HL-60/S4 treated with phorbol 12-myristate 13-acetate at 8.2 ng/mL for 4 days and 3 days (cell line): ENCODE measurements around the gene ZC3H7A.
"Not testable (repeated sequence)": the region's sequence is repeated elsewhere in the genome, so short reads cannot be mapped to it uniquely, and the experiment has no call there.

Experiments used
- in situ Hi-C: fragments of 300-500 bp; cut with MboI; formaldehyde crosslinking; loops from 2 replicates; pipeline ENCODE4 v1.15.0; 2022; ENCODE audit warnings: low sequenced_read_pairs

Gene ZC3H7A, protein sequence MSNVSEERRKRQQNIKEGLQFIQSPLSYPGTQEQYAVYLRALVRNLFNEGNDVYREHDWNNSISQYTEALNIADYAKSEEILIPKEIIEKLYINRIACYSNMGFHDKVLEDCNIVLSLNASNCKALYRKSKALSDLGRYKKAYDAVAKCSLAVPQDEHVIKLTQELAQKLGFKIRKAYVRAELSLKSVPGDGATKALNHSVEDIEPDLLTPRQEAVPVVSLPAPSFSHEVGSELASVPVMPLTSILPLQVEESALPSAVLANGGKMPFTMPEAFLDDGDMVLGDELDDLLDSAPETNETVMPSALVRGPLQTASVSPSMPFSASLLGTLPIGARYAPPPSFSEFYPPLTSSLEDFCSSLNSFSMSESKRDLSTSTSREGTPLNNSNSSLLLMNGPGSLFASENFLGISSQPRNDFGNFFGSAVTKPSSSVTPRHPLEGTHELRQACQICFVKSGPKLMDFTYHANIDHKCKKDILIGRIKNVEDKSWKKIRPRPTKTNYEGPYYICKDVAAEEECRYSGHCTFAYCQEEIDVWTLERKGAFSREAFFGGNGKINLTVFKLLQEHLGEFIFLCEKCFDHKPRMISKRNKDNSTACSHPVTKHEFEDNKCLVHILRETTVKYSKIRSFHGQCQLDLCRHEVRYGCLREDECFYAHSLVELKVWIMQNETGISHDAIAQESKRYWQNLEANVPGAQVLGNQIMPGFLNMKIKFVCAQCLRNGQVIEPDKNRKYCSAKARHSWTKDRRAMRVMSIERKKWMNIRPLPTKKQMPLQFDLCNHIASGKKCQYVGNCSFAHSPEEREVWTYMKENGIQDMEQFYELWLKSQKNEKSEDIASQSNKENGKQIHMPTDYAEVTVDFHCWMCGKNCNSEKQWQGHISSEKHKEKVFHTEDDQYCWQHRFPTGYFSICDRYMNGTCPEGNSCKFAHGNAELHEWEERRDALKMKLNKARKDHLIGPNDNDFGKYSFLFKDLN

DNA sequence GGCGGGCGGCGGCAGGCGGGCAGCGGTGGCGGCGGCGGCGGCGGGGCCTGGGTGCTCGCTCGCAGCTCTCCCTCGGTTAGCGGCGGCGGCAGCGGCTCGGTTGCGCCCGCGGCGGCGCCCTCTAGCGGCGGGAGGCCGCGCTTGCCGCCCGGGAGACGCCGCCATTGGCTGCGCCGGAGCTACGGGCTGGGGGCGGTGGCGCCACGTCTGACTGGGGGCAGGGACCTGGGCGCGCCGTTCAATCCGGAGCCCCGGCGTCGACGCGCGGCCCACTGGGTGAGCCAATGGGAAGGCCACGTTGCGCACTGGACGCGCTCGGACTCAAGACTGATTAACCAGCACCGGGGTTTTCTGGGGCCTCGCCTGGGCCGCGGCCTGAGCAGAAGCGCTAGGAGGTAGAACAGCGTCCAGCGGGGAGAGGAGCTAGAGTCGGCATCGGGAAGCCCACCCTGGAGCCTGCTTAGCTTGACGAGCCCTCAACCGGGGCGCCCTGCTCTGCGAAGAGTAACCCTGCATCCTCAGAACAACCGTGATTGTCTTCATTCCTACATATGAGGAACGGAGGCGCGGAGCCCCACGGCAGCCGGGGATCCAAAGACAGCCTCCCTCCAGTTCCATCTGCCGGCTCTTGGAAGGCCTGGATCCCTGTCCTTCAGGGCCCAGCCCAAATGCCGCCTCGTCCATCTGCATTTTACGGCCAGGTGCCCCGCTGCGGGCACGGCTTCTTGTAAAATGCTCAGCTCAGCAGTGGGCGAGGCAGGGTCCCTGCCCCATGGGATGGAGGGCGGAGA lies at the start of gene ZC3H7A:
Gene ZC3H7A (minus strand): TSS at position 93 of the 791 bp plus-strand sequence. CDS start 14,904 bp downstream, outside the sequence.
- in situ Hi-C loops = no loop called here

GRCh38 chr16:11844499-11844898 lies 47.4 kb upstream of the ZC3H7A start:
- in situ Hi-C loops = no loop called here

DNA sequence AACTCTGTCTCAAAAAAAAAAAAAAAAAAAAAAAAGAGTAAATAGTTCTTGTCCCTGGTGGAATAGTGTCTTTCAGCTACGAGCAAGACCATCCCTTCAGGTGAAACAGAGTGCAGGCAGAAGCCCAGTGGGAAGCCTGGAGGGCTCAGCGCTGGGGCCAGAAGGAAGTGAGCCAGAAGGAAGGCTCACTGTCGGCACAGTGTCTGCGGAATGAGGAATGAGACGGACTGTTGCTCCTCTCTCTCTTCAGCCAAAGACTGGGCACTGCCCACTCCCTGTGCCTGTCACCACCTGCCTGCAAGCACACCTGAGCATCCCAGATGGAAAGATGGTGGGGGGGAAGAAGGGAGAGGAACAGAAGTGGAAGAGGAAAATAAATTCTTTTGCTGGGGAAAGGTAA lies 46.8 kb upstream of the ZC3H7A start:
- in situ Hi-C loops = no loop called here

DNA sequence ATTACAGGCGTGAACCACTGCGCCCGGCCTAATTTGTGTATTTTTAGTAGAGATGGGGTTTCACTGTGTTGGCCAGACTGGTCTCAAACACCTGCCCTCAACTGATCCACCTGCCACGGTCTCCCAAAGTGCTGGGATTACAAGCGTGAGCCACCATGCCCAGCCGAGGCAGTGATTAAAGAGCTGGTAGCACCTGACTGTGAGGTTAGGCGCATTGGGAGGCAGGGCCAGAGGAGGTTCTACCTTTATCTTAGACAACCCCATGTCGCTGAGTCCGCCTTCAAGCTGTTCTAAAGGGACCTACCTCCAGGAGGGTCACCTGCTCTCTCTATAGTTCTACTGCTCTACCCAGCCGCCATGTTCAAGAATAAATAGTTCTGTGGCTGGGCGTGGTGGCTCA lies 46.1 kb upstream of the ZC3H7A start:
- in situ Hi-C loops = no loop called here

DNA sequence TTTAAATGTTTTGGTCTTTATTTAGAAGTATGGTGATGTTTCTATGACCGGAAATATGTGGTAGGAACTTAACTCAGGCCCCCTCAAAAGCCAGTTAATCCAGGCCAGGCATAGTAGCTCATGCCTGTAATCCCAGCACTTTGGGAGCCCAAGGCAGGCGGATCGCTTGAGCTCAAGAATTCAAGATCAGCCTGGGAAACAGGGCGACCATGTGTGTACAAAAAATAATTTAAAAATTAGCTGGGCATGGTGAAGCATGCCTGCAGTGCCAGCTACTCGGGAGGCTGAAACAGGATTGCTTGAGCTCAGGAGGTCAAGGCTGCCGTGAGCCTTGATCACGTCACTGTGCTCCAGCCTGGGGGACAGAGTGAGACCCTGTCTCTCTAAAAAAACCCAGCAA lies 44.0 kb upstream of the ZC3H7A start:
- in situ Hi-C loops = no loop called here

- in situ Hi-C loops = no loop called here
These were observed 39.7 kb upstream of the ZC3H7A start for GRCh38 chr16:11836650-11837244.

GRCh38 chr16:11835891-11836649 lies 39.0 kb upstream of the ZC3H7A start:
- in situ Hi-C loops = no loop called here

- in situ Hi-C loops = no loop called here
These were observed 38.3 kb upstream of the ZC3H7A start for GRCh38 chr16:11835309-11835708.

DNA sequence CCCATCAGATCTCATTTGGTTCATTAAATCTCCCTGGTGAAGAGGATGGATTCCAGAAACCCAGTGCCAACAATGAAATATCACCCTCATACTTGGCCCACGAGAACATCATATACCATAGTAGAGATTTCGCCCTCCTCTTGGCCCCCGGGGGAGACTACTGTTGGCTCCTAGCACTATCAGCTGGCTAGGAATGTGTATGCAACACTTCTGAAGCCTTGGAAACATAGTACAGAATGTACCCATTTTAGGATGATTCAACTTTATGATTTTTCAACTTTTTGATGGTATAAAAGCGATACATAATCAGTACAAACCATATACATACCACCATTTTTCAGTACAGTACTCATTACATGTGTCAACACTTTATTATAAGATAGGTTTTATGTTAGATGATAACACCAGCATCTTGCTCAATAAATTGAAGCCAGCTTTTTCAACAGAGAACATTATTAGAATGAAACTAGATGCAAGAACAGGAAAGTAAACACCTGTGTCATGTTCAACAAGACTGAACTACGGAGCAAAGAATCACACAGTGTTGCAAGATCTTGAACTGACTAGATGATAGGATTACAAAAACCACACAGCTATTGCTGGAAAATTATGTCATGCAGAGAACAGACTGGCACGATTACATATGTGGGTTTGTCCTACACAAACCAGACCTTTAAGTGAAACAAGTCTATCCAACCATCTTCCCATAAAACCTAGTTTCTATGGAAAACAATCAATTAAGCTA lies 37.1 kb upstream of the ZC3H7A start:
- in situ Hi-C loops = no loop called here

DNA sequence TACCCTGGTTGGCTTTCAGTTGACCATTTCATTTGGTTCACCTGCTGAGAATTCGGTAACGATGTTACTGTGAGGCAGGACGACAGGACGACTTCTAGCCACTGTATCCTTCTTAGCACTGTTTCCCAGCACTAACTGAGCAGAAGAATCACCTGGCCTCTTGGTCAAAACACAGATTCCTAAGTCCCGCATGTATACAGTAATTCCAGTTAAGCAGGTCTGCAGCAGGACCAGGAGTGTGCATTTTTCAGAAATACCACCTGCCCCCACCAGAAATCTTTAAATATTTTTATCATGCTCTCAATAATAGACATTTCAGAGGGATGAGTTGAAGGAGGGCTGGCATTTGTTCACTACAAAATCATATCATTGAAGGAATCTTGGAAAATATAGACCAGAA lies 31.6 kb upstream of the ZC3H7A start:
- in situ Hi-C loops = no loop called here

- in situ Hi-C loops = not testable (repeated sequence)
These were observed 28.6 kb upstream of the ZC3H7A start for GRCh38 chr16:11825520-11826165.

DNA sequence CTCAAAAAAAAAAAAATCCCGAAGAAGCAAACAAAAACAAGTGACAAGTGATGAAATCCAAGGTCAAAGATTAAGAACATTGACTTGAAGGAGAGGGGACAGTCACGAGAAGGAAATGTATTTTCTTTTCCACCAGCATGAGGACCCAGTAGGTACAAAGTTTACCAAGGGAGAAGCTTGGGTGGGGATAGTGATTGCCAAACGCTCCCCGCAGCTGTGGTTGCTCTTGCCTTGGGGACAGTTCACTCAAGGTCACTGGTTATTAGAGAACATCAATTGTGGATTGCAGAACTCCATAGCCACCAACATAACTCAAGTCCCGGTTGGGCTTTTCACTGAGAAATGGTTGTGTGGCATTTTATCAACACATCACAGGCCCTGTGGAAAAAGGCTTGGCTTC lies 27.3 kb upstream of the ZC3H7A start:
- in situ Hi-C loops = no loop called here

DNA sequence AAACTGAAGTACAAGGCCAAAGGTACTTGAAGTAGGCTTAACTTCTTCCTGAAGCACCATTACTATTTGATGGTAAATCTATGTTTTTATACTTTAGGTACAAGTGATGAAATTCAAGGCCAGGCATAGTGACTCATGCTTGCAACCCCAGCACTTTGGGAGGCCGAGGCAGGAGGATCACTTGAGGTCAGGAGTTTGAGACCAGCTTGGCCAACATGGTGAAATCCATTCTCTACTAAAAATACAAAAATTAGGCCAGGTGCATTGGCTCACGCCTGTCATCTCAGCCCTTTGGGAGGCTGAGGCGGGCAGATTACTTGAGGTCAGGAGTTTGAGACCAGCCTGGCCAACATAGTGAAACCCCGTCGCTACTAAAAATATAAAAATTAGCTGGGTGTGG lies 26.6 kb upstream of the ZC3H7A start:
- in situ Hi-C loops = not testable (repeated sequence)

DNA sequence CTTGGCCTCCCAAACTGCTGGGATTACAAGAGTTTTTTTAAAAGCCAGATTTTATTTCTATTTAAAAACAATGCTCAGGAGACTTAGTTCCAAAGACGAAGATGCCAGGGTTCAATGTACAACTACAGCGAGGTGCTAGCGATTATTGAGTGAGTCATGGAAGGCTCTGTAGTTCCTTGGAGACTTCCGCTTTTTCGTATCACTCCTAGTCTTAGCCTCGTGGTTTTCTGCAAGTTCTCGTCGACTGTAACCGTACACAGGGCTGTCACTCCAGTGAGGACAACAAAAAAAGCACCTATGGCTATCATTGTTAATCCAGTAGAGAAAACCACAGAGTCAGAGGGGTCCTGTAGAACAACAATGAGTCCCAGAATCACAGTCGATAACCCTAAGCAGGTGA lies 22.7 kb upstream of the ZC3H7A start:
- in situ Hi-C loops = no loop called here

GRCh38 chr16:11818970-11819369 lies 21.9 kb upstream of the ZC3H7A start:
- in situ Hi-C loops = not testable (repeated sequence)

DNA sequence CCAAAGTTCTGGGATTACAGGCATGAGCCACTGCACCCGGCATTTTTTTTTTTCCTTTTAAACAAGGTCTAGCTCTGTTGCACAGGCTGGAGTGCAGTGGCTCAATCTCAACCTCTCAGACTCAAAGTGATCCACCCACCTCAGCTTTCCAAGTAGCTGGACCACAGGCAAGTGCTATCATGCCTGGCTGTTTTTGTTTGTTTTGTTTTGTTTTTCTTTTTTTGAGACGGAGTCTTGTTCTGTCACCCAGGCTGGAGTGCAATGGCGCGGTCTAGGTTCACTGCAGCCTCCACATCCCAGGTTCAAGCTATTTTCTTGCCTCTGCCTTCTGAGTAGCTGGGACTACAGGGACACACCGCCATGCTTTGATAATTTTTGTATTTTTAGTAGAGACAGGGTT lies 19.1 kb upstream of the ZC3H7A start:
- in situ Hi-C loops = no loop called here

DNA sequence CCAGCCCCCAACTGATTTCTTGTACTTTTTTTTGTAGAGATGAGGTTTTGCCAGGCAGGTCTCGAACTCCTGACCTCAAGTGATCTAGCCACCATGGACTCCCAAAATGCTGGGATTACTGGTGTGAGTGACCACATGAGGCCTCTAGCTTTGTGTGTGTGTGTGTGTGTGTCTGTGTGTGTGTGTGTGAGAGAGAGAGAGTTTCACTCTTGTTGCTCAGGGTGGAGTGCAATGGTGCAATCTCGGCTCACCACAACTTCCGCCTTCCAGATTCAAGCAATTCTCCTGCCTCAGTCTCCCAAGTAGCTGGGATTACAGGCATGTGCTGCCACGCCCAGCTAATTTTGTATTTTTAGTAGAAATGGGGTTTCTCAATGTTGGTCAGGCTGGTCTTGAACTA lies 17.7 kb upstream of the ZC3H7A start:
- in situ Hi-C loops = not testable (repeated sequence)

GRCh38 chr16:11806721-11807120 lies 9.7 kb upstream of the ZC3H7A start:
- in situ Hi-C loops = no loop called here

- in situ Hi-C loops = no loop called here
These were observed 8.5 kb upstream of the ZC3H7A start for GRCh38 chr16:11805556-11805955.
